GM21737 (cell line): ENCODE data around the gene MRPL14.
"Not testable (repeated sequence)": the region's sequence is repeated elsewhere in the genome, so short reads cannot be mapped to it uniquely, and the experiment has no call there.

Experiments used
- ATAC-seq: cut with Tn5 transposase; IDR thresholded peaks from one replicate; pipeline ENCODE4 v1.9.1; 2021; ENCODE audit warnings: mild to moderate bottlenecking, moderate library complexity; ENCODE audit not compliant: unreplicated experiment

MRPL14 gene

DNA sequence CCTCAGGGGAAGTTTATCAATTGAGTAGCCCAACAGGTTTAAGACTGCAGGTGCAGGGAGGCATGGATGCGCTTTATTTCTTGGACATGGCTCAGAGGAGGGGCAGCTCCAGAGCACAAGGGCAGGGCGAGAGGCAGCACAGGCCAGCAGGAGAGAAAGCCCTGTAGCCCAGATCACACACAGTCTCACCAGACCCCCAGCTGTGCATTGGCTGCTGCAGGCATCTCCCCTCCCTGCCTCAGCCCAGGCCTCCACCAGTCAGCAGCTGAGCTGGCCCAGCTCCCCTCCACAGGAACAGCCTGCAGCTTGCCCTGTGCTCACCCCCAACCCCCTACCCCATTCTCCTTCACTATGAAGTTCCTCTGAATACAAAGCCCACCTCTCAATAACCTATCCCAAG is 24.7 kb downstream of the MRPL14 start:
- ATAC-seq, result no peak

DNA sequence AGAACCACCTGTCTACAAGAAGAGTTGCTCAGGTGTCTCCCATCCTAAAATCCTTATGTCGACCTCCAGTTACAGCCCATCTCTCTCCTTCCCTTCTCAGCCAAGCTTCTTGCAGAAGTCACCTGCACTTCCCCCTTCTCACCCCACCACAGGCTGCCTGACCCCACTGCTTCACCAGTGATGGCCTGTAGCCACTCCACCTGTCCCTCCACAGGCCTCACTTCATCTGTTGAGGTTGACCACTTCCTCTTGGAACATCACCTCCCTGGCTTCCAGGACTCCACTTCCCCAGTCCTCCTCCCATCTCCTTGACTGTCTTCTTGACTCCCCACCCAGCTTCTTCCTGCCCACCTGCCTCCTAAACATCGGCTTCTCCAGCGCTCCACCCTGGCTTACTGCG is 25.4 kb downstream of the MRPL14 start:
- ATAC-seq, result no peak

DNA sequence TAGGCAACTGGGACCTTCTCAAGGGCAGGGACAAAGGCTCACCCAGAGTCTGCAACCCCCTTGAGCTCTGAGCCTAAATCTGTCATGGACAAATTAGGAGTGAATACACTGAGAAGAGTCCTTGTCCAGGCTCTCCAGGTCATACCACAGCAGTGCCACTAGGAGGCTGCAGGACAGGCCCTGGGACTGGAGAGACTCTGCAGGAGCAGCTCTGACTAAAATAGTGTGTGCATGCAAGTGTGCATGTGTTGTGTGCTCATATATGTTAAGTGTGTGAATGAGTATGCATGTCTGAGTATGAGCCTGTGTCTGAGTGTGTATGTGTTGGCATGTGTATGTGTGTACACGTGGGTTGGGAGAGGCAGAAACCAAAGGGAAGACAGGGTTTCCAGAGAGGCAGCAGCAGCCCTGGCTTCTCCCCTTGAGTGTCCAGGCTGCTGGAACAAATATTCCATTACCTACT is 27.1 kb downstream of the MRPL14 start:
- ATAC-seq, result no peak

DNA sequence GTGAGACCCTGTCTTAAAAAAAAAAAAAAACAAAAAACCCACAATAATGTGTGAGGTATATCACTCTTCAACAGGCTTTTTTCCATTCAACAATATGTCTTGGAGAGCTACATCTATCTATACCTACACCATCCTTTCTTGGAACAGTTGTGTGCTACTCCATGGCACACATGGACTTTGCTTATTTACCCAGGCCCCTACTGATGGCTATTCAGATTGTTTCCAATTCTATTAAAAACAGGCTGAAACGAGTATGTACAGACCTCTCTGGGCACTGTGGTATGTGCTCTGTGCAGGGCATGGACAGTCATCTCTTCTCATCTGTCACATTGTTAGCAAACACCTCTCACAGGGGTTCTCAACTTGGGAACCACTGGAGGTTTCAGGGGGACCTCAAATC is 28.1 kb downstream of the MRPL14 start:
- ATAC-seq, result no peak

DNA sequence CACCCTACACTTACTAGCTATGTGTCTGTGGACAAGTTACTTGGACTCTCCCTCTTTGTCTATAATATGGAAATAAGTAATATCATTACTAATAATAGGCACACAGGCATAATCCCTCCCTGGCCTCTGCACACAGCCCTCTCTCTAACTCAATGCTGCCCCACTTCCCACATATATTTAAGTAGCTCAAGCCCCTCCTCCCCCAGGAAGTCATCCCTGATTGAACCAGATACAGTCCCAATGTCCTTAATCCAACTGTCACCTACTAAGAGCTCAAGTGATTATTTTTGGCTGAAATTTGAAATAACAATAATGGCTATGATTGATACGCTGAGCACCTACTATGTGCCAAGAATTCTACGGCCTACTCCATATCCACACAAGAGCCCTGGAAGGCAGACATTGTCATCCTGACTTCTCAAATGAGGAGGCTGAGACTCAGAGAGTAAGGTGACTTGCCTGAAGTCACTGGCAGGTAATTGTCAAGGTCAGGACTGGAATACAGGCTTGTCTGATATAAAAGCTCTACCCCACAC is 29.4 kb downstream of the MRPL14 start:
- no peak for ATAC-seq

DNA sequence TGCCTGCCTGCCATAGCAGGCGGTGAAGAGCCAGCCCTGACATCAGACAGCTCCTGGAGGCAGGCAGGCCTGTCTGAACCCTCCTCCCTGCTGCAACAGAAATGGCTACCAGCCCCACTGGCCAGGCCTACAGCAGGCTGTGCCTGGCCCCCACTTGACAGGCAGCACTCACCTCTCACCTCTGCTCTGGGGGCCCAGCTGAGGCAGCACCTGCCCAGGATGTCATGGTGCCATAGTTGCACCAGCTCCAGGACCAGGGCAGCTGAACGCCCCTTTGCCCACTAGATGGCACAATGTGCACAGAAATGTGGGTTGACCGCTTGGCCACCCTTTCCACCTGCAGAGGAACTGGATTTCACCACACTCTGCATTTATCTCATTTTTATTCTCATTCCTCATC is 30.6 kb downstream of the MRPL14 start:
- no peak for ATAC-seq

DNA sequence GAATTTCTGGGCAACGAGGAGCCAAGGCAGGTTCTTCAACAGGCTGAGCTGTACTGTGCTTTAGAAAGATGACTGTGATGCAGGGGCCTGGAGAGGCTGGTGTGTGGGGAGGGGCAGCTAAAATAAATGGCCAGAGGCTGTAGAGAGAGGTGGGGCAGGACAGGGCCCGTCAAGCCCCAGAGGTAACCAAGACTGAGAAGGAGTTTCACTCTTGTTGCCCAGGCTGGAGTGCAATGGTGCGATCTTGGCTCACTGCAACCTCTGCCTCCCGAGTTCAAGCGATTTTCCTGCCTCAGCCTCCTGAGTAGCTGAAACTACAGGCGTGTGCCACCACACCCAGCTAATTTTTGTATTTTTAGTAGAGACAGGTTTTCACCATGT is 32.0 kb downstream of the MRPL14 start:
- not testable (repeated sequence) for ATAC-seq

DNA sequence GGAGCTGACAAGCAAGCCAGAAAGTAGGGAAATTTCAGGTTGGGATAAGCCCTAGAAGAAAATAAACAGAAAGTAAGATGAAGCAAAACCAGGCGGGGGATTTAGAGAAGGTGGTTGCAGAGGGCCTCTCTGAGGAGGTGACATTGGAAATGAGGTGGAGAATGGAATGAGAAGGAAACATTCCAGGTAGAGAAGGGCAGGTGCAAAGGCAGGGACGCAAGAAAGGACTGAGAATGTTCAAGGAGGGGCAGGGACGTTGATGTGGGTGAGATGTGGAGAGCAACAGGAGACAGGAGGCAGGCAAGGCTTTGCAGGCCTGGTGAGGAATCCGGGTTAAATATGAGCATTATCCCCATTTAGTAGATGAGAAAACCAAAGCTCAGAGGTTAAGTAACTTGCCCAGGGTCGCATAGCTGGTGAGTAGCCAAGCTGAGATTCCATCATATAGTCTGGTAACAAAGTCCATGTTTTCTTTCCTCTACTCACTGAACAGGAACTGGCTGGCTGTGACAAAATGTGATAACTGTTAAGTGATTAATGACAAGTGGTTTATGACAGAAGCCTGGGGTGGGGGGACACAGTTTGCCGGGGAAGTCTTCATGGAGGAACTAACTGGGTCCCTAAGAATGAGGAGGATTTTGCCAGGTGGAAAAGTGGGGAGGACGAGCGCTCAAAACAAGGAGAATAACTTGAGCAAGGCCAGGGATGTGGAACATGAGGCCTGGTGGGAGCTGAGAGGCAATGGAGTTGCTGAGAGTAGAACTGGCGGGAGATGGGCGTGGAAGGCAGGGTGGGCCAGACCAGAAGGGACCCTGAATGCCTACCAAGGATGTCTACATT is 32.6 kb downstream of the MRPL14 start:
- ATAC-seq, result no peak

DNA sequence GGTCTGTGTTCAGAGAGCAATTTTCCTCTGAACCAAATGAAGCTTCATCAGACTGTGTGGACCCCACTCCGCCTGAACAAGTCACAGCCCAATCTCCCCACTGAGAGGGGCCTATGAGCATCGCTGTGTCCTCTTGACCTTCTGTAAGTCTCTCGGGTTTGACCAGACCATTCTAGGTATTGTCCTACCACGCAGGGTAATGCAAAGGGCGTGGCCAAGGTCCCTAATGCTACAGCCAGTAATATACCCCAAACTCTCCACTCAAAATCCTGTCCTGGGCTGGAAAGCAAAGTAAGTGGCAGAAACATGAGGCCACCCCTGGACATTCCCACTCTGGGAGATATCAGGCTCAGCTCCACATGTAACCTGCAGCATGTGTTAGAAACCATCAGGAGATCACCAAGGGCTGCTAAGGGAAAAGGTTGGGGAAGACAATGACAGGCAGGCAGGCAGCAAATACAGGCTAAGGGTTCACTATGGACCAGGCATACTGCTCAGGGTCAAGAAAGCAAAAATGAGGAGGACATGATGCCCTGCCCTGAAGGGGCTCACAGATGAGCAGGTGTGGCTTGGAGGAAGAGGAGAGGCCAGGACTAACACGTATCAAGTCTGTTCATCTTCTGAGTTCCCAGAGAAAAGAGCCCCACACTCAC is 33.4 kb downstream of the MRPL14 start:
- ATAC-seq, result no peak

DNA sequence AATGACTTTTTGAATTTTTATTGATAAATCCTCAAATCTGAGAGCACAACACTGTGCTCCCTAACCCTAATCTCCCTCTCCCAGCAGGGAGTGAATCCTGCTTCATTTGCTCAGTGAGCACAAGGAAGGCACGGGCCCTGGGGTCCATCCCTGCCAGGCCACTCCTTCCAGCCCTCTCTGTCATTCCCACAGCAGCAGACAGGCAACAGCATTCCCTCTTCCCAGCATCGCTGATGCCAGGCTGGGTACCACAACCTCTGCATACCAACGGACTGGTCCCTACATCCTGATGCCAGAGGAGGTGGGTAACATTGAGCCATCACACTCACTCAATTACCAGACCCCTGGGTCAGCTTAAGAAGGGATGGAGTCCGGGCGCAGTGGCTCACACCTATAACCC is 34.2 kb downstream of the MRPL14 start:
- no peak for ATAC-seq

DNA sequence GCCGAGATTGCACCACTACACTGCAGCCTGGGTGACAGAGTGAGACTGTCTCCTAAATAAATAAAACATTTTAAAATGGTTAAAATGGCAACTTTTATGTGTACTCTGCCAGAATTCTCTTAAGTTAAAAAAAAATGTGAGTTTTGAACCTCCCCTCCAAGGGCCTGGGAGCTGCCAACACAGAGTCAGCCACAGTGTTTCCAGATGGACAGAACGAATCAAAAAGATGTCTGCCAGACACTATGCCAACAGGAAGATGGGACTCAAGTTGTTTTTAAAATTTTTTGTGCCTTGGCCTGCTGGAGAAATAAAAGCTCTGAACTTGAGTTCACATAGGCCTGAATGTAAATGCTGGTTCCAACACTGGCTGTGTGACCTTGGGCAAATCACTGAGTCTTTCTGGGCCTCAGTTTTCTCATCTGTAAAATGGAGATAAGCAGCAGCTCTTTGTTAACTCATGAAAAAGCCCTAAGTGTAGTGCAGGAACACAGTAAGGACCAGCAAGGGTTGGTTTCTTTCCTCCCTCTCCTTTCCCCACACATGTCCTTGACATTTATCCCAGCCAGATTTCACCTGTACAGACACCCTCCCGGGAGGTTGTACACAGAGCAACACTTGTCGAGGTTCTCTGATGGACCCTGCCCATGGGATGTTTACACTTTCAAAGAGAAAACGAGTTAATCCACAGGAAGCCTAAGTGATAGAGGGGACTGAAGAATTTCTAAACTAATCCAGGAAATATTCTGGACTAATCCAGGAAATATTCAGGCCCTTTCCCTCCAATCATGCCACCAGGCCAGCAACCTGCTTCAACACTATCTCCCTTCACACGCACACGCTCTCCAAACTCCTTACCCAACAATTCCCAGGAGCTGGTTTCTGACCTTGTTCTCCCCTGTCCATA is 35.0 kb downstream of the MRPL14 start:
- no peak for ATAC-seq

DNA sequence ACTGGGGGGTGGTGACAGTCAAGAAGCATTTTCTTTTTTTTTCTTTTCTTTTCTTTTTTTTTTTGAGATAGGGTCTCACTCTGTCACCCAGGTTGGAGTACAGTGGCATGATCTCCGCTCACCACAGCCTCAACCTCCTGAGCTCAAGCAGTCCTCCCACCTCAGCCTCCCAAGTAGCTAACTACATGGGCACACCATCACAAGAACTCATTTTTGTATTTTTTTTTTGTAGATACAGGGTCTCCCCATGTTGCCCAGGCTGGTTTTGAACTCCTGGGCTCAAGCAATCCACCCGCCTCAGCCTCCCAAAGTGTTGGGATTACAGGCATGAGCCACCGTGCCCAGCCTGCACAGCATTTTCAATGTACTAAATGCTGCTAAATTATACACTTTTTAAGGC is 35.9 kb downstream of the MRPL14 start:
- not testable (repeated sequence) for ATAC-seq

DNA sequence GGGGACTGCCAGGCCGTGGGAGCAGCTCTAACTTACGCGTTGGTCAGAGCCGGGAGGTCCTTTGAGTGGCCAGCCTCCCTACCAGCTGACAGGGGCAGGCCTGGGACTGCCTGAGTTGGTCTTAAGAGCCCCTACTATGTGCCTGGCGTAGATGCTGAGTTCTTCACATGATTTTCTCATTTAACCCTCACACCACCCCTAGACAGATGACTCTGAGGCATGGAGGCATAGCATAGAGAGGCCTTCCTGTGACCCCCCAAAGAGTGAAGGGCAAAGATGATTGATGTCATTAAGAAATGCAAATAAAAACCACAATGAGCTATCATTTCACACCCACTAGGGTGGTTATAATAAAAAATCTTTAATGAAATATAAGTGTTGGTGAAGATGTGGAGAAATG is 36.8 kb downstream of the MRPL14 start:
- ATAC-seq, result no peak

DNA sequence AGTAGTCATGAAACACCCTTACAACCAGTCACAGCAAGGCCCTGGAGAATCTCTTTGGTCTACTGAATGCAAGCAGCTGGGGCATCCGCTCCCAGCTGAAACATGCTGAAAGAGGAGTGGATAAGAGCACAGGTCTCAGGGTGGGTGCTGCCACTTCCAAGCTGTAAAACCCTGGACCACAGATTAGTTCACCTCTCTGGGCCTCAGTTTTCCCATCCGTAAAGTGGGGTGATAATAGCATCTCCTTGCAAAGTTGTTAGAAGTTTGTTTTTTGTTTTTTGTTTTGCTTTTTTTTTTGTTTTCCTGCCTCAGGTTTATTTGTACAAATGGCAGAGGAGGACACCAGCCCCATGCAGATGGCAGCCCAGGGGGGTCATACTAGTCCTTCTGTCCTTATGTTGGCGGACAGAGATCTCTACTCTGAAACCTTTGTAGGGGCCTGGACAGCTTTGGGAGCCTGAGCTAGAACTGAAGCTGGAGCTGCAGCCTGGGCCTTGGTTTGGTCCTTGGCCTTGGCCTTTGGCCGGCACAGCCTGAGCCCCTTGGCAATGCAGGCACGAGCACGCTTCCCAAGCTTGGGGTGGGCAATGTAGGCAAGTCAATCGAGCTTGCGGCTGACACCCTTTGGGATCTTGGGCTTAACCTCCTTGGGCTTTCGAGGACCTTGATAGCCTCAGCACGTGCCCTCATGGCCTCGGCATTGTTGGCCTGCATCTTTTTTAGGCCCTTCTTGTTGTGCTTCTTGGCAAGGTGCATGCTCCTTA is 38.2 kb downstream of the MRPL14 start:
- no peak for ATAC-seq

DNA sequence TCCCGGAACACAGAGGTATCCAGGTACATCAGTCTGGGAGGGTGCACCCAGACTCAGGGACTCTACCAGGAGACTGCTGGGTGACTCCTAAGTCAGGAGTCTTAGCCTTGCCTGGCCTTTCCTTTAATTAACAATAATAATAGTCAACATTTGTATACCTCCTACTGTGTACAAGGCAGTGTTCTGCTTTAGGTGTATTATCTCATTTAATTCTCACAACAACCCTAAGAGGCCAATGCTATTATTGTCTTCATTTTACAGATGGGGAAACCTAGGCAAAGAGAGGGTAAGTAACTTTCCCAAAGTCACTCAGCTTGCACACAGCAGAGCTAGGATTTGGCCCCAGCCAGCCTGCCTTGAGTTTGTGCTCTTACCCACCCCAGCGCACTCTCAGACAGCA is 39.6 kb downstream of the MRPL14 start:
- no peak for ATAC-seq

DNA sequence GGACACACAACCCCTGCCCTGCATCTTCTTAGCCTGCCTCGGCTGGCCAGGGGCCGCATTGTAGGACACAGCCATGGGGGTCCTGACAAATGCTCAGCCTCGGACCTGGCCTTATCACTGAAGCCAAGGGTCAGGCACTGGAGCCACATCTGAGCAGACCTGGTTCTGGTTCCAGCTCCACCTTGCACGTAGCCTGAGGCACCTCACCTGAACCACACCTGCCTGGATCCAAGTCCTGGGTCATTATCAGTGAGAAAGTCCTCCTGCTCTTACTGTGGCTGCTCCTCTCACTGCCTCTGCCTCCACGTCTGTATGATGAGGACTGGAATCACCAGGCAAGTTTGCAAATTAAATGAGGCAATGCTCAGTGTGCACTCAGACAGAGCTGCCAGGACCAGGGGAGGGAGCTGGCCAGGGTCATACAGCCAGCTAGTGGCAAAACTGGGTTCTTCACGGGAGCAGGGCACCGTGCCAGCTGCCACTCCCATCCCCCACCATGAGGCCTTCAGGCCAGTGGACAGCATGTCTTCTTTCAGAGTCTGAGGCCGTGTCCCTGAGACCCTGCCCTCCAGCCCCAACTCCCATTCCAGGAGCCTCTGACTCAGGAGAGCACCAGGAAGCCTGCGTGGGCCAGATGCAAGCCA is 40.2 kb downstream of the MRPL14 start:
- no peak for ATAC-seq

DNA sequence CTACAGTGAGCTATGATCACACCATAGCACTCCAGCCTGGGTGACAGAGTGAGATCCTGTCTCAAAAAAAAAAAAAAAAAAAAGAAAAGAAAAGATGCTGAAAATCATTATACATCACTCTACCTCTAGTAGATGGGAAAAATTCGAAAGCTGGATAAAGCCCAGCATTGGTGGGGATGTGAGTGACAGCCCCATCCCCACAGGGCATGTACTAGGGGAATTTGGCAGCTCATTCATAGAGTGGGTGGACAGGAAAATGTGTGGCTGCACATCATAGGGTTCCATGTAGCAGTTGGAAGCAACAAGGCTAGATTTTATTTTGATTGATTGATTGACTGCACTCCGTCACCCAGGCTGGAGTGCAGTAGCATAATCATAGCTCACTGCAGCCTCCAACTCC is 42.0 kb downstream of the MRPL14 start:
- no peak for ATAC-seq

DNA sequence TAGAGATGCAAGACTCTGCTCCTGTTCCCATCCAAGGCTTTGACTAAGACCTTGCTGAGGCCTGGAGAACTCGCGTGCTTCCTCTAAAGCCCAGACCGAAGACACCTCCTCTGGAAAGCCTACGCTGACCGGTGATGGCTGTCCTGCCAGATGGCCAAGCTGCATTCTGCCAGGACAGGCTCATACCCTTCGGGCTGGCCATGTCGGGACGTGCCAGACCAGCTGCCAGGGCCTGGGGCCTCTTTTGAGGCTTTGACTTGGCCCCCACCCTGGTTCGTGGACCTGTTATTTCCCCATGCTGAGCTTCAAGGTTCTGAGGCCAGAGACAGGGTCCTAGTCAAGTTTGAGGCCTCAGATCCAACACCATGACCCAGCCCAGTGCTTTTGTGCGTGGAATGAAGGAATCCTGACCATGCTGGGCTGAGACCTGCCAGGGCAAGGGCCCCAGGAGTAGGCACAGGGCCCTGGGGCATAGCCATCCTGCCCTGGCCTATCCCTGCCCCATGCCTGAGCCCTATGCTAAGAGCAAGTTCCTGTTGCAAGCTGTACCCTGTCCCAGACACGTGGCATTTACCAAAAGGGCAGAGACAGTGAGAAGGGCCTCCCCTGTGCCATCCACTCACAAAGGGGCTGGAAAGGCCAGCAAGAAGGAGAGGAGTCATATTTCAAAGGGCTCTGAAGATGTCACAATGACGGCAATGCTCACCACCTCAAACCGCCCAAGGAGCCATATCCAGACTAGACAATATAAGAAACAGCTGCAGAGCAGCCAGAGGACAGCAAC is 42.8 kb downstream of the MRPL14 start:
- ATAC-seq, result no peak

DNA sequence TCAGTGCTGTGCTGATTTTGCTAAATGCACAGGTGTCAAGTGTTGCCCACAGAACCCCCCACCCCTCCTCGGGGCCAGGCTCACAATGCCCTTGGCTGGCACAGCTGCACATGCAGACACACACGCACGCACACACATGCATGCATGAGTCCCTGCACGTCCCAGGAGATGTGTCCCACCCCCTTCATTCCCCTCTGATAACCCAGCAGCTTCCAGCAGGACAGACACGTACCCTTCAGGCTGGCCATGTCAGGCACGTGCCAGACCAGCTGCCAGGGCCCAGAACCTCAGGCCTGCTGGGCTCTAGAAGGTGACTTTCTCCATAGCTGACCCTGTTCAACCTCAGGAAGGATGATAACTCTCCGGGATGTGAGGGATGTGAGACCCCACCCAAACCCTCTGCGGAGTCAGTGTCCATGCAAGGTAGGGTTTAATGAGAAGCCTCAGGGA is 44.4 kb downstream of the MRPL14 start:
- no peak for ATAC-seq
